Activated CD8-positive, alpha-beta memory T cell treated with anti-CD3 and anti-CD28 coated beads, Interleukin-2, amount 50 U/mL, for 48 hours (primary cell): Measurements from ENCODE around the gene SLC9A3.

Experiments
- DNase-seq: peaks from one replicate; pipeline ENCODE4 v3.0.0-alpha.2; 2020

SLC9A3 gene

DNA sequence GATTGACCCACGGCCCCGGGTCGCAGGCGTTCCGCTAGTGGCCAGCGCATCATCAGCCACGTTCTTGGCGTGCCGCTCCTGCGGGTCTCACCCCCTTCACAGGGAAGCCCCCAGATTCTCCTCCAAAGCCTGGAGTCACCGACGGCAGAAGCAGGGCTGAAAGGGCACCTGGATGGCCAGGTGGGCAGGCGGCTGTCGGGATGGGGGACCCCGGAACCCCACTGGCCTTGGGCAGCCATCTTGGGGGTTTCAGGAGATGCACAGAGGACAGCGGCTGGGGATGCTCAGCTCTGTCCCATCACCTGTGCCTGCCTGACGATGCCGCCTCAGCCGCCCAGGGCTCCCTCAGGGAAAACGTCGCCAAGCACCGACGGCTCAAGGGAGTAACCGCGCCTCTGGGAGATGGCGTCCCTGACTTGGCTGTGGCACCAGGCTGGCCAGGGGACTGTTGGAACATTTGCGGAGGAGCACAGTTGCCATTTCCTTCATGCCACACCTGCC, 14.1 kb upstream of the SLC9A3 start:
- DNase-seq, result no peak

DNA sequence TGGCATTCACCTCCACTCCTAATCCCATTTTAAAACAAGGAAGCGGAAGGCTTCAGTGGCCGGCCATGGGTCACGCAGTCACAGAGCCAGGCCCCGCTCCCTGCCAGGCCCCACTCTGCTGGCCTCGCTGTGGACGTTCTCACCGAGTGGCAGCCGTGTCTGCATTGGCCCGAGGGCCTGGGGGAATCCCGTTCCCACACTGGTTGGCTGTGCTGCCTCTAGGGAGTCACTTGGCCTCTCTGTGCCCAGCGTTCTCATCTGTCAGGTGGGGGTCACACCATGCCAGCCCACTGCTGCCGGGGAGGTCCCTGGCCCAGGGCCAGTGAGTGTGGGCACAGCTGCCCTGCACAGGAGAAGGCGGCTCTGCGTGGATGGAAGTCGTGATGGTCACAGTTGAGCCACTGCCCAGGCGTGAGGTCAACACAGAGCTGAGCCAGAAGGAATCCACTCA, 13.4 kb upstream of the SLC9A3 start:
- DNase-seq, result no peak

DNA sequence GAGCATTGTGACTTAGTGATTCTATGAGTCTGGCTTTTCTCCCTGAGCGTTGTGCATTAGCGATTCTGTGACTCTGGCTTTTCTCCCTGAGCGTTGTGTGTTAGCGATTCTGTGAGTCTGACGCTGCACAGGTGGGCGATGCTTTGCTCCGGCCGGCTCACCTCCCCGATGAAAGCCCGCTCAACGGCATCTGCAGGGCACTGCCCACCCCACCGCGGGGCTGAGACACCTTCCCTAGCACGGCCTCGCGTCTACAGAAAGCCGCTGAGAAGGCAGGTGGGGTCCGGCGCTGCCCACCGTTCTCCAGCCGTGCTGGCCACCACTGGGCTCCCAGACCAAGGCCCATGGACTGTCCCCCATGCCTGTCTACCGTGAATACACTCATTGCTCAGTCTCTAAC, 12.8 kb upstream of the SLC9A3 start:
- DNase-seq, result no peak

DNA sequence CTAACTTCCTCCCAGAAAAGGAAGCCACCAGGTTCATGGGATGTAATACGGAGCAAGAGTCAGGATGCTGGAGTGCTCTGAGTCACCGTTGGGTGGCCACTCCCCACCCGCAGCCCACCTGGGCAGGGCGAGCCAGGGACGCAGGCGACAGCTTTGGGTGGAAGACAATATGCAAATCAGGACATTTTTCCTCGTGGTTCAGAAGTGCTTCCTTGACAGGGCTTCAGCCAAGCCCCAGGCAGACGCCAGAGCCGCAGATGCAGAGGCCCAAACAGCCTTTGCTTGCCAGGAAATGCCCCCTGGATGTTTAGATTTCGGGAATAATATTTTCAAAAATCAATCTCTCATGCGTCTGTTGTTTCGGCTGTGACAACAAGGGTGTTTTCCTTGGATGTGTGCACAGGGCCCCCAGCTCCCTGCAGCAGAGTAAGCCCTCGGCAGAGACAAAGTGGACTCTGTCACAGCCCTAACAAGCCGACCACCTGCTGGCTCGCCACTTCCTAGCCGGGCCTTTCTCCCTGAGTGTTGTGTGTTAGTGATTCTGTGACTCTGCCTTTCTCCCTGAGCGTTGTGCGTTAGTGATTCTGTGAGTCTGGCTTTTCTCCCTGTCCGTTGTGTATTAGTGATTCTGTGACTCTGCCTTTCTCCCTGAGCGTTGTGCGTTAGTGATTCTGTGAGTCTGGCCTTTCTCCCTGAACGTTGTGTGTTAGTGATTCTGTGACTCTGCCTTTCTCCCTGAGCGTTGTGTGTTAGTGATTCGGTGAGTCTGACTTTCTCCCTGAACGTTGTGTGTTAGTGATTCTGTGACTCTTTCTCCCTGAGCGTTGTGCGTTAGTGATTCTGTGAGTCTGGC, 11.8 kb upstream of the SLC9A3 start:
- no peak for DNase-seq

DNA sequence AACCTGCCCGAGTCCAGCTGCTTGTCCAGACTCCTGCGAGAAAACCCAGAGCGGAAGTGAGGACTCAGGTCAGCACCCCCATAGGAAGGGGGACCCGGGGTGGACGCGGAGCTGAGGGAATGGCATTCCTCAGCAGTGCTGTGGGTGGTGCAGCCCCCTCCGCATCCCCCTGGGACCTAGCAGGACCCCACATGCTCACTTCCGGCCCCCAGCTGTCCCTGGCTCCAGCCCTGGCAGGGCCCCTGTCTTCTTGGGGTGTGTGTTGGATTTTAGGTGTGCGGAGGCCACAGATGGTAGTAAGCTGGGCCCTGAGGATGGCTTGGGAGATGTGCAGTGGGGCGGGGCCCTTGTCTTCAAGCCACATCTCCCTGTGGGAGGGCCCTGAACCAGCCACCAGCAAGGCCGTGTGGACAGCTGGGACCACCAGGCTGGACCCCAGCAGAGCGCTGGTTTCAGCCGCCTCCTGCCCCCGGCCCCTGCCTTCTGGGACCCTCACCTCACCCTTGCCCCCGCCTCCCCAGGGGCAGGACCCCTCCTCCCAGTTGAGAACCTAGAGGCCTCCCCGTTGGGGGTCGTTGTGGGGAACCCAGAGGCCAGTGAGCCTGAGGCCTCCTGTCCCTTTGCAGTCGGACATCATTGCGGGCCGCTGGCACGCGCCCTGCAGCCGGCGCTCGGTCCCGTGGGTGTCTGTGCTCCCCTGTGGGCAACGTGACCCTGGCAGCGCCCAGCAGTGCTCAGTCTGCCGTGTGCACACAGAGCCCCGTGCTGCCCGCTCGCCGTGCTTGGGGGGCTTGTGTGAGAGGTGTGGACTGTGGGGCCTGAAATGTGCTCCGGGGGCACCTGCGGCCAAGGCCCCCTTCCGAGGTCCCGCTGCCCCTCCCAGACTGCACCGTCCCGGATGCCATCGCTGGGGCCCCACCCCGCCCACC, 10.8 kb upstream of the SLC9A3 start:
- DNase-seq, result no peak

DNA sequence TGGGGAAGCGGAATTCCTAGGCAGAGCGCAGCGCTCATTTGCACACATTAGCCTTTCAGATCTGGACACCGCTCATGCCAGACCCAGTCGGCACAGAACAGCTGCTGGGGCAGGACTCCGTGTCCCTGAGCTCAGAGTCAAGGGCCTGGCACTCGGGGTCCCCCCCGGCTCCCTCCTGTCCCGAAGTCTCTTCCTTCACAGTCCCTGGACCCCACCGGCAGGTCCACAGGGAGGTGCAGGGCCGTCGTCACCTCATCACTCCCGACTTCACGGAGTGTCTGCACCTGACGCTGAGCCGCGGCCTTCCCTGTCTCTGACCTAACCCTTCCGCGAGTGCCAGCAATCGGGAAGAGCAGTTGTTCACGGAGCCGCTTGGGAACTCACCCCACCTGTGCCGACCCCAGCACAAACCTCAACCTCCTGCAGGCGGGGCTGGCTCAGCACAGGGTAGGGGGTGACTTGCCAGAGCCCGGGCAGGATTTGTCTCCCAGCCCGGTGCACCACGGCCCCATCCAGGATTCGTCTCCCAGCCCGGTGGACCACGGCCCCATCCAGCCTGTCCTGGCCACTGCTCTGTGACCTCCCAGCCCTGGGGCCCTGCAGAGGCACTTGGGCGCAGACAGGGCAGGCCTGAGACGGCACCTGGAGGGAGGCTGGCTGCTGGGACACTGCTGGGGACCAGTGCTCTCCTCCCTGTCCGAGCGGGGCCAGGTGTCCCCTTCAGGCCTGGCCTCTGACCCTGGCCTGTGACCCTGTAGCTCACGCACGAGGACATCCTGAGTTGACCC, 9.9 kb upstream of the SLC9A3 start:
- no peak for DNase-seq

DNA sequence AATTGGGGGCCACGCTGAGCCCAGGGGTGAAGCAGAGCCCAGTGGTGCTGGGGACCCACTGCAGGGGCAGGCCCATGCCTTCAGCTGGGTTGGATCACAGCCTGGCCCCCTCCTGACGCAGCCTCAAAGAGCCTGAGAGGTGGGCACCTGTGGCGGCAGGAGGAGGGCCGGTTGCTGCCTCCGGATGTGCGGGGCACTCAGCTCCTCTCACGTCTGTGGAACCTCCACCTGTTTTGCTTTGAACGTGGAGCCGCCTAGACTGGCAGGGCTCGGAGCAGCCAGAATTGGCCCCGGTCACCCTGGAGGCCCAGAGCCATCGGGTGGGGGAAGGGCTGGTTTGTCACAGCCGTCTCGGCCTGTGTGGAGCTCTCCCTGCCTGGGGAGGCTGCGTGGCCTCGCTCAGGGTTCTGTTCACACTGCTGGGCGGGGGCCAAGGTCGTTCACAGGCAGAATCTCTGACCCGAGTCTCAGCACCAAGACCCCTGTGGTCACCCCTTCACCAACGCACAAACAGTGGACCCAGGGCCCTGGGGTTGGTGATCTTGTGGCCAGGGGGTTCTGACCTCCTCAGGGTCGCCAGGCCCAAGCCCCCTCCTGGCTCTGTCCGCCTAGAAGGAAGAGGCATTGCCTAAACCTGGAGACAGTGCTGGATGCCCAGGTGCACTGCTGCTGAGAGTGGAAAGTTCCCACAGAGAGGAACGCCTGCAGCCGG, 9.2 kb upstream of the SLC9A3 start:
- DNase-seq, result no peak

DNA sequence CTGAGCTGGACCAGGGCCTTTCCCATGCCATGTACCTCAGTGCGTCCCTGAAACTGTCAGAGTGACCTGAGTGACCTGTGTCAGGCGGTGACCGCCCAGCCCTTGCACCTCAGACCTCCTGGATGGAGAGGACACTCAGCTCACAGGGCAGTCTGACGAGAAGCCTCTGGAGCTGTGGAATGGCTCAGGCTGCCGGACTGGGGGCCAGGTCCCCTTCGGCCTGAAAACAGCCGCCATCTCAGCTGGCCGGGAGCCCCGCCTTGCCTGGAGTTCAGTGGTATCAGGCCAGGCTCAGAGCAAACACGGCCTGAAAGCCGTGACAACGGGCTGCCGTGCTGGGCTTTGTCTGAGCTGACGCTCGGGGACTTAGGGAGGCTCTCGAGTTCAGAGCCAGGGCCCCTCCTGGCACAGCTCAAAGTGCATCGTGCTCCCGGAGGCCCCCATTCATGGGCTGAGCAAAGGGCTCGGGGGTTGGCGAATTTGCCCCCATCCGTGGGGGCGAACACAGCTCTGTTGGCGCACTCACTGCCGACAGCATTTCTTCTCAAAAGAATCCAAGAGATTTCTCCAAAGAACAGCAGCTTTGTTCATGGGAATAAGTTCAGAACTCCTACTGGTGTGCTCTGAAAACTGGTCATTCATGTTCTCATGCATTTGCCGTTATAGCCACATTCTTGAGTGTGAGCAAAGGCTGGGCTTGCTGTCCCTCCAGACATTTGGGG, 8.4 kb upstream of the SLC9A3 start:
- no peak for DNase-seq

DNA sequence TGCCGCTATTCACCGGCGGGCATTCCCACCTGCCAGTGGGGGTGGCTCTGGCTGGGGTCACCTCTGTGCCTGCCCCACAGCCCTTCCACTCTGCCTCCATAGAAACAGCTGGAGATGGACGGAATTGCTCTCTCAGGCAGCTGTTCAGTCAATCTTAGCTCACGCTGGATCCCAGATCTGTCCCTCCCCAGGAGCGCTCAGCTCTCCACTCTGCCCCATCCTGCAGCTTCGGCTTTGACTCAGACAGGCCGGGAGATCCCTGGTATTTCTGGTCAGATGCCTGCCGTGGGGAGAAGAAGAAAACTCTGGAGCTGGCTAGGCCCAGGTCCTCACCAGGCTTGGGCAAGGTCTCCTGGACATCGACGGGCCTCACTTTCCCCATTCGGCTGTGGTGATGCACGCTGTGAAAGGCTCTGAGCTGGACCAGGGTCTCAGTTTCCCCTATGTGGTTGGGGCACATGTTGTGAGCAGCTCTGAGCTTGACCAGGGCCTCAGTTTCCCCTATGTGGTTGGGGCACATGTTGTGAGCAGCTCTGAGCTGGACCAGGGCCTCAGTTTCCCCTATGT, 7.6 kb upstream of the SLC9A3 start:
- no peak for DNase-seq

DNA sequence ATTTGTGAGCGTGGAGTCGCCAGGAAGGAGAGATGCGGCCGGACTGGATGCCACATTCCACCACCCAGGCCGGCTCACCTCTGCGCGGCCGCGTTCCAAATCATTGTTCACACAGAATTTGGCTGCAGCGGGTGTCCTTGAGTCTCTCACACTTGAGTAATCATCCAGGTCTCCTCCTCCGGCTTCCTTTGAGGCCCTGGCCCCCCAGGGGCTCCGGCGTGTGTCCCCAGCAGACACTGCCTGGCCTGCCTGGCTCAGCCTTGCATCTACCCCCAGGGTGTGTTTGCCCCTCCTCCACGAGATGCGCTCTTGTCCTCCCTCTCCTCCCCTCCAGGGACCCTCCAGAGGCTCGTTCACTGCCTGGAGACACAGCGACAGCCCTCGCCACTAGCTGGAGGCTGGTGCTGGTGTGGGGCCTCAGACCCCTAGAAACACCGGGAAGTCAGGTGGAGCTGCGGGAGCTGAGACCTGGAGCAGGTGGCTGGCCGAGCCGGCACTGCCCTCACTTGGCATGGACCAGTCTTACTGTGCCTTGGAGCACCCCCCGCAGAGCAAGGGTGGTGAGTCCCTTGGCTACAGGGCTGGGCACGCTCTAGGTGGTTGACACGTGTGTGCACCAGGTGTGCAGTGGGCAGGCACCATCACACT, 7.0 kb upstream of the SLC9A3 start:
- DNase-seq, result no peak

DNA sequence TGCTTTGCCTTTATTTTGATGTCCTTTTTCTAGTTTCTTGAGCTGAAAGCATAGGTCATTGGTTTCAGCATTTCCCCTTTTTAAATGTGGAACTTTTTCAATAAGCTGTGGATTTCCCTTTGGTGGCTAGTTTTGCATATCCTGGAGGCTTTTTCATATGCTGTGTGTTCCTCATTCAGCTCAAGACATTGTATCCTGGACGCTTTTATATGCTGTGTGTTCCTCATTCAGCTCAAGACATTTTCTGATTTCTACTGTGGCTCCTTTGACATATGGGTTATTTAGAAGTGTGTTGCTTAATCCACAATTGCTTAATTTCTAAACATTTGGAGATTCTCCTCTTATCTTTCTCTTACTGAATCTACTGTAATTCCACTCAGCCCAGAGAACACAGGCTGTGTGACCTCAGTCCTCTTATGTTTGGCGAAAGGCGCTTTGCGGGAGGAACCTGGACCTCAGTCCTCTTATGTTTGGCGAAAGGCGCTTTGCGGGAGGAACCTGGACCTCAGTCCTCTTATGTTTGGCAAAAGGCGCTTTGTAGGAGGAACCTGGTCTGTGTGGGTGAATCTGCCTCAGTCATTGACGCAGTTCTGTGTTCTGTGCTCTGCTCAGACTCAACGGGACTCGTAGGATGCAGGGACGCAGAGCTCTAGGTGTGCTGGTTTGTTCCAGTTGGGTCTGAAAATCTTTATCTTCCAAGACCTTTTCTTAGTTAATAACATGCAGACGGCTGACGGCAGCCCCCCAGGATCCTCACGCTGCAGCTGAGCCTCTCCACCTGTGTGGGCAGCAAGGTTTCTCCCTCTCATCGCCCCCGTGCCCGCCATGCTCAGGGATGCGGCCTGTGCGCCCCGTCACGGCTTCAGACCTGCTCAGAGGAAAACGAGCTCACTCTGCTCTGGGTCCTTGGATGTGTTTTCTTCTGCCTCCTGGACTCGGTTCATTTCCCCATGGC, 6.0 kb upstream of the SLC9A3 start:
- no peak for DNase-seq

DNA sequence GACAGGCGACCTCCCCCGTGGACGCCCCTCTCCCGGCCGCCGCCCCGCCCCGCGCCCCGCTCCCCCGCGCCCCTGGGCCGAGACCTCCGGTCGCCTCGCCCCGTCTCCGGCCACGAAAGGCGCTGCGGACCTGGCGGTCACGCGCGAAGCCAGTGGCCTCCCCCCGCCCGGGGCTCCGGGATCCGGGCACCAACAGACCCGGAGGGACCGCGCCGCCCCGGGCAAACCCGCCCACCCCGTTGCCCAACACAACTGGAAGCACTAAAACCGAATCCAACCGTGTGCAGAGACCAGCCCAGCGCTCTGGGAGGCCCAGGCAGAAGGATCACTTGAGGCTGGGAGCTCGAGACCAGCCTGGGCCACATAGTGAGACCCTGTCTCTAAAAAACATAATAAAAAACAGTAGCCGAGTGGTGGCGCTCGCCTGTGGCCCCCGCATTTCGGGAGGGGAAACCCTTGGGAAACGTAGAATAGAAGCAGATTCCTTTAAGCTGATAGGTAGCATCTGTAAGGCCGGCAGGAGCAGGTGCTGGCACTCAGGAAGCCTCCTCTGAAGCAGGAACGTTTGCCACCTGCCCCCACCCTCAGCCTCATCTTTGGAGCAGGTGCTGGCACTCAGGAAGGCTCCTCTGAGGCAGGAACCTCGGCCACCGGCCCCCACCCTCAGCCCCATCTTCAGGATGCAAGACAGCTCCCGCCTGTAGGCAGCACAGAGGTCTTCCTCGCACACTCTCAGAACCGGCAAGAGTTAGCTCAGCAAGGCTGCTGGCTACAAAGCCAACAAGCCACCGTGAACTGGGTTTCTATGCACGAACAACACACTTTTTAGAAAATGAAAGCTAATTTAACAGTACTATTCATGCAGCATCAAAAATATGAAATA, 4.6 kb upstream of the SLC9A3 start:
- no peak for DNase-seq

DNA sequence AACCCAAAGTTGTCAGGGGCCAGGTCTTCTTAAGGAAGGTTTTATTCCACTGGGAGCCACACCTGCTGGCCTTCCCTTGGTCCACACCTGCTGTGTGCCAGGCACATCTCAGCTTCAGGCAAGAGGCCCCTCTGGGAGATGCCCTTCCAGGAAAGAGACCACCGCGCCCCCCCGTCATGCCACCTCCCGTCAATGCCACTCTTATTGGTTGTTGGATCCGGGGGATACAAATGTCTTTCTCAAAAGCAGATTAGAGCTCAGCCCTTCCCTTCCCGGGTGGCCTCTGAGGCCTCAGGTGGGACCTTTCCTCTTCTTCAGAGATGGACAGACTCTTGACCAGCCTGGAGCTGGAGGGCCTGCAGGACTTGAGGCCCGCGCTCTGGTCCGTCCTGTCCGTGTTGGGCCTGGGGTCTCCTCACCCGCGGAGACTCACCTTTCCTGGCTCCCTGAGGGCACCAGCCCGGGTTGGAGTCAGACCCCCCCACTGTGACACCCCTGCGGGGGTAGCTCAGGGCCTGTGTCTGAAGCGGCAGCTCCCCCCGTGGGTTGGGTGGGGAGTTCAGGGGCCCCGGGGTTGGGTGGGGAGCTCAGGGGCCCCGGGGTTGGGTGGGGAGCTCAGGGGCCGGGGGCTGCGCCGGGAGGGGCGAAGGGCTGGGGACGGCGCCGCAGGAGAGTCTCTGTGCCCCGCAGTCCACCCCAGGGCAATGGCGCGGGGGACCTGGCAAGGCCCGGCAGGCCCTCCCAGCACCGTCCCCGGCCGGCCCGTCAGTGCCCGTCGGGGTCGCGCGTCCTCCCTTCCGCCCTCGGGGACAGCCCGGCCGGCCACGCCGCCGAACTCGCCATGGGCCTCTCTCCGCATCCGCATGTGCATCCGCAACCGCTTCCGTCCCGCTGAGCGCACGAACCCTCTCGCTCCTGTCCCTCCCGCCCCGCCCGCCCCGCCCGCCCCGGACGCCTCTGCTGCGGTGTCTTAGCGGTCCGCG, 3.7 kb upstream of the SLC9A3 start:
- DNase-seq, result no peak

DNA sequence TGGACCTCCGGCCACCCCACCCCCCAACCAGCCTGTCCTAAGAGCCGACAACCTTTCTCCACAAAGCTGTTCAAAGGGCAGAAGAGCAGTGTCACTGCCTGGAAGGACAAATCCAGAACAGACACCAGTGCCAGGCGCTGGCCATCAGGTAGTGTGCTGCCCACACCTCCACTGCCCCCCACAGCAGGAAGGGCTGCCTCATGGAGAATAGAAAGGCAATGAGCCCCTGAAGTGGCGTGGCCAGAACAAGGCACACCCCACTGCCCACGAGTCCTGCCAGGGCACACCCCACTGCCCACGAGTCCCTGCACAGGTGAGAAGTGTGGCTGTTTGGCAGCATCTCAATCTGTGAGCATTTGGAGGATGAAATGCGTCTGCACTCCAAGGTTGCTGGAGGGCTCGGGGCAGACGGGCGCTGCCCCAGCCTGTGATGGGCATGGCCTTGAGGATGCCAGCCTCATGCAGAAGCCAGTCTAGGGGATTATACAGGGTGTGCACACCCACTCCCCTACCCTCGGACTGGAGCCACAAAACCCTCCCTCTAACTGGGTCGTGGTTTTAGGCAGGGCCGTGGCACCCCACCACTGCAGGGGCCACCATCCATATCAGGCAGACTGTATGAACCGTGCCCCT, 2.3 kb upstream of the SLC9A3 start:
- DNase-seq, result no peak

DNA sequence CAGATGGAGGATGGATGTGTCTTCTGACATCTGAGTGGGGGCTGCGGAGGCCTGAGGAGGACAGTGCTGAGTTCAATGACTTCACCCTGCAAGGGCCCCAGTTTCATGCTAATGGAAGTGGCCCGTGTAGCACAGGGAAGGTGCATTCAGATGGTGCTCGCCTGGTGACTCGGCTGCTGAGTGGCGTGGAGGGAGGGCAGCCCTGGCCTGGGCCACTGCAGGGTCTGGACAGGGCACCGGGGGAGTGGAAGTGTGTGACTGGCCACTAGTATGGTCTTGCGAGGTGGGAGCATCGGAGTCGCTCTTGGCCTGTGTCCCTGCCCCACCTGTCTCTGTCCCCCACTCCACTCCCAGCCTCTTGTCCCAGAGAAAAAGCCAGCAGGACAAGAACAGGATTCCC, 1.7 kb upstream of the SLC9A3 start:
- no peak for DNase-seq

DNA sequence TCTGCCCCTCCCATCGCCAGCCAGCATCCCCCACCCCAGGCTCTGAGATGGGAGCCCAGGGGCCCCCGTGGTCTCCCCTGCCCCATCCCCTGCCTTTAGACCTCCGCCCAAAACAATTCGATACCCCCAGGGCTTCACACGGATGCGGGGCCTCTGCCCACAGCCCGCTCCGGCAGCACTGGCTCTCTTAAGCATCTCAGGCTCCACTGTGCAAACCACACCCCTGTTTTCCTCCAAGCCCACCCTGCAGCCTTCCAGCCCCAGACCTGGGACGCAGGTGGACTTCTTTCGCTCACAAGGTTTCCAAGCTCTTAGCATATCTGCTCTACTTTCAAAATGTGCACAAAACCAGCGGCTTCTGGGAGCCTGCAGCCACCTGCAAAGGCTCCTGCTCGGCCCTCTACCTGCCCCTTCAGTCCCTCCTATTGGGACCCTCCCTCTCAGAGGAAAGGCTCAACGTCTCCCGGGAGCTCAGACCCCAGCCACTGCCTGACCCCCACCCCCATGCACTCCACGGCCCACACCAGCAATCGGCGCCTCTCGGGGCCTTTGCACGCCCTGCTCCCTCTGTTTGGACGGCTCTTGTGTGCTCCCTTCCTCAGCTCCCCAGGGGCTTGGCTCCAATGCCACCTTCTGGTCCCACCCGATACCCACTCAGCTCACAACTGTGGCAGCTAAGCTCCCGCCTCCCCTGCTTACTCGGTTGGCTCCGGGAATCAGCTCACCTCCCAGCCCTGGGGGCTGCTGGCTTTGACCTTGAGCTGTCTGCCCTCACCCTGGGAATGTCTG, 918 bp upstream of the SLC9A3 start:
- no peak for DNase-seq
